SIG-M5 (cell line): ENCODE measurements around the gene PRDX5.

ENCODE experiments used
- DNase-seq: peaks from one replicate; lab custom pipeline; 2025; lab: John Stamatoyannopoulos, UW

PRDX5 gene

GRCh38 chr11:64362339-64362738 lies 44.4 kb downstream of the PRDX5 start:
- no peak for DNase-seq

- DNase-seq, result no peak
Observed at GRCh38 chr11:64364435-64364834, 46.5 kb downstream of the PRDX5 start.

DNA sequence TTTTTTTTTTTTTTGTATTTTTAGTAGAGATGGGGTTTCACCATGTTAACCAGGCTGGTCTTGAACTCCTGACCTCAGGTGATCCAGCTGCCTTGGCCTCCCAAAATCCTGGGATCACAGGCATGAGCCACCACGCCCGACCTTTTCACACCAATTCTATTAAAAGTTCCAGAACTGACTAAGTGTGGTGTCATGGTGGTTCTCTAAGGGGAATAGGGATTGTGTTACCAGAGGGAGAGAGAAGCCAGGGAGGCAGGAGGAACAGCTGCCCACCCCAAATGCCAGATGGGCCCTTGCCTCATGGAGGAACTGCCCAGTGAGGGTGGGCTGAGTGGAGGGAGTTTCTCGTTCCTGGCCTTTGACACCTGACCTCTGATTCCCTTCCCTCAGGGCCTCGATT lies 47.0 kb downstream of the PRDX5 start:
- no peak for DNase-seq

- no peak for DNase-seq
Observed at GRCh38 chr11:64366751-64367150, 48.8 kb downstream of the PRDX5 start.

DNA sequence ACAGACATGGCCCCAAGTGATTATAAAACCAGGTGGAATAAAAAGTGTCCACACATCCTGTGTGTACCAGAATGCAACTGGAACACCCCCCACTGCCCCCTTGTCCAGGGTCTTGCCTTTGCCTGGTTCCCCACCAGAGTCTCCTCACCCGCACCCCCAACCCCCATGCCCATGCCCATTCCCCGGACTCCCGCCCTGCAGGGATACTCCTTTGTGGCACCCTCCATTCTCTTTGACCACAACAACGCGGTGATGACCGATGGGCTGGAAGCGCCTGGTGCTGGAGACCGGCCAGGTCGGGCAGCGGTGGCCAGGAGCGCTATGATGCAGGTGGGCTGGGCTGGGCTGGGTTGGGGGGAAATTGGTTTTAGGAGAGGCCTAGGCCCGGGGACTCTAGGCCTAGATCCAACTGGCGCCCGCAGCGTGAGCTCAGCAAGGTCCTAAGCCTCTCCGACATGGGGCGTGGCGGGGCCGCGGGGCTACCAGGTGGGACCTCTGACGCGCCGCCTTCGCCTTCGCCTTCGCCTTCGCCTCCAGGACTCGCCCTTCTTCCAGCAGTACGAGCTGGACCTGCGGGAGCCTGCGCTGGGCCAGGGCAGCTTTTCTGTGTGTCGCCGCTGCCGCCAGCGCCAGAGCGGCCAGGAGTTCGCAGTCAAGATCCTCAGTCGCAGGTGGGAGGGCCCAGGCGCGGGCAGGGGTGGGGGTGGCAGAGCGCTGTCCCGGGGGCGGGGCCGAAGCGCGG lies 50.2 kb downstream of the PRDX5 start:
- DNase-seq, result no peak

DNA sequence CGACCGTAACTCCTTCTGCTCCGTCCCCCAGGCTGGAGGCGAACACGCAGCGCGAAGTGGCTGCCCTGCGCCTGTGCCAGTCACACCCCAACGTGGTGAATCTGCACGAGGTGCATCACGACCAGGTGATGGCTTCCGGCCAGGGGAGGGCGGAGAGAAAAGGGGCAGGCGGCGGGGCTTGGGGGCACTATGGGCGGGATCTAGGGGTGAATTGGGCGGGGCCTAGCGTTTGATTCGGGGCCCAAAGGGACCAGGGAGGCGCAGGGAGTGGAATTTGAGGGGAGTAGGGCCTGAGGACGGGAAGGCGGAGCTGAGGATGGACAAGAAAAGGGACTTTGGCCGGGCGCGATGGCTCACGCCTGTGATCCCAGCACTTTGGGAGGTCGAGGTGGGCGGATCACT lies 50.8 kb downstream of the PRDX5 start:
- no peak for DNase-seq

GRCh38 chr11:64369440-64370421 lies 51.8 kb downstream of the PRDX5 start:
- no peak for DNase-seq

GRCh38 chr11:64371201-64371600 lies 53.3 kb downstream of the PRDX5 start:
- DNase-seq, result no peak
